Measurements from ENCODE around the gene ROBO2. TPM values are rescaled to one million over a fixed set of nuclear protein-coding genes. Genes with fewer than 3 reads are reported as not detected.

Gene ROBO2
- total and polyA plus RNA-seq, 2 experiments from 2014 or later: 1.5 to 7.8 TPM

DNA sequence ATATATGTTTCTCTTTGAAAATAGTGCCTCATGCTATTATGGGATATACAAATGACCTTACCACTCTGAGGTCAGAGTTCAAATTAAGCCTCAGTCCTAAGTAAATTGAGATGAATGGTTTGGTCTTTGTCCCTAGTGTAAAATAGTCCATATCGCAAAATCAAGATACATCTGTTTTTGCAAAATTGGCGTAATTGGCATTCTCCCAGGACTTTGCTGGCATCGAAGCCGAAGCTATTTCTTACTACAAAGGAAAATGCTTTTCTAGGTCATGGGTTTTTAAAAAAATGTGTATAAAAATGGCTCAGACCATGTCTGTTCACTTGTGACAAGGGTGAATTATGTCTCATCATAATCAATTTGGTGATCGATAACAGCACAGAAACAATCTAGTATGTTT lies 25.9 kb downstream of the ROBO2 start:
- H3K27ac Mint-ChIP-seq: no peak overlapping the region
- no peaks in the 10 kb centered on the region for H4K20me1 ChIP-seq (replicated peaks; ENCODE audit: insufficient read depth)
- no peaks in the 10 kb centered on the region for H3K79me2 ChIP-seq (replicated peaks; ENCODE audit: insufficient read depth)
- no peak overlapping the region for H2AFZ ChIP-seq
- TF ChIP-seq JUNB (IDR thresholded peaks at IDR 0.05; ENCODE audit: unreplicated experiment): no peak
- no peak for DNase-seq (ENCODE audit: low spot score)
- H3K36me3 Mint-ChIP-seq (ENCODE audit: low read depth): peaks cover 10% of the 10 kb centered on the region; the same call in 2 of the 3 replicates
- H3K4me1 ChIP-seq (ENCODE audit: insufficient read depth): peaks cover 3% of the 10 kb centered on the region; the same call in 1 of the 2 replicates
- H3K4me1 Mint-ChIP-seq: peaks cover 14% of the 10 kb centered on the region
- no peaks in the 10 kb centered on the region for H3F3A ChIP-seq (replicated peaks; ENCODE audit: low read depth)
- H3K27me3 Mint-ChIP-seq (ENCODE audit: insufficient read depth, low read depth, poor library complexity): peaks cover 4% of the 10 kb centered on the region
- H3K4me2 ChIP-seq: no peak overlapping the region
- no peak overlapping the region for H3K27ac ChIP-seq (ENCODE audit: low read depth)
- H3K27me3 ChIP-seq (ENCODE audit: insufficient read depth): no peaks in the 10 kb centered on the region
- no peaks in the 10 kb centered on the region for H3K36me3 ChIP-seq (ENCODE audit: insufficient read depth)
- no peak overlapping the region for H3K4me3 Mint-ChIP-seq
- peaks cover 18% of the 10 kb centered on the region for H3K9me3 Mint-ChIP-seq
- H3K9me2 ChIP-seq (ENCODE audit: insufficient read depth): no peaks in the 10 kb centered on the region
- no peak overlapping the region for H3K4me3 ChIP-seq
- ATAC-seq: no peak

DNA sequence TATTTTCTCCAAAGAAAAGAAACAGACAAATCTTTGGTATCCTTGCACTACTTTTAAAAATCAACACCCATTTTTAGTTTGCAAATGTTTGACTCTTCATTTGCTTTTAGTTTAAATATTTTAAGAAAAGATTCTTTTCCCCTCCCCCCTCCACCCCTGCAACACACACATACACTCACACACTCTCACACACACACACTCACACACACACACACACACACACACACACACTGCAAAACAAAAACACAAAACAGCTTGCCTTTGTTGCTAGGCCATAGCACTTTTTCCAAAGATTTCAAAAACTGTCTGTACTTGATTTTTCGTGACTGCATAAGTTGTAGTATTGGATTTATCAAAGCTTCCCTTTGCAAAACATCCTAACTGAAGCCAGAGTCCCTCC lies 26.9 kb downstream of the ROBO2 start:
- no peaks in the 10 kb centered on the region for H3K36me3 ChIP-seq (ENCODE audit: insufficient read depth)
- peak overlapping the region; percentile 82; the same call in 1 of the 2 replicates for H3K27ac Mint-ChIP-seq
- no peaks in the 10 kb centered on the region for H3K9me2 ChIP-seq (ENCODE audit: insufficient read depth)
- no peak overlapping the region for H3K4me3 Mint-ChIP-seq
- no peaks in the 10 kb centered on the region for H4K20me1 ChIP-seq (replicated peaks; ENCODE audit: insufficient read depth)
- H3K27me3 Mint-ChIP-seq (ENCODE audit: insufficient read depth, low read depth, poor library complexity): peaks cover 4% of the 10 kb centered on the region
- H3K36me3 Mint-ChIP-seq (ENCODE audit: low read depth): peaks cover 10% of the 10 kb centered on the region; the same call in 2 of the 3 replicates
- TF ChIP-seq, protein P1, sequence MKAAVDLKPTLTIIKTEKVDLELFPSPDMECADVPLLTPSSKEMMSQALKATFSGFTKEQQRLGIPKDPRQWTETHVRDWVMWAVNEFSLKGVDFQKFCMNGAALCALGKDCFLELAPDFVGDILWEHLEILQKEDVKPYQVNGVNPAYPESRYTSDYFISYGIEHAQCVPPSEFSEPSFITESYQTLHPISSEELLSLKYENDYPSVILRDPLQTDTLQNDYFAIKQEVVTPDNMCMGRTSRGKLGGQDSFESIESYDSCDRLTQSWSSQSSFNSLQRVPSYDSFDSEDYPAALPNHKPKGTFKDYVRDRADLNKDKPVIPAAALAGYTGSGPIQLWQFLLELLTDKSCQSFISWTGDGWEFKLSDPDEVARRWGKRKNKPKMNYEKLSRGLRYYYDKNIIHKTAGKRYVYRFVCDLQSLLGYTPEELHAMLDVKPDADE (IDR thresholded peaks at IDR 0.05): no peak
- TF ChIP-seq JUNB (IDR thresholded peaks at IDR 0.05; ENCODE audit: unreplicated experiment) (no peak), STAT1 (IDR thresholded peaks at IDR 0.05; ENCODE audit: unreplicated experiment) (no peak), EZH2 (IDR thresholded peaks at IDR 0.05; ENCODE audit: low read depth, unreplicated experiment) (no peak), ZNF114 (CRISPR knock-in tag; IDR thresholded peaks at IDR 0.05) (no peak), POLR2AphosphoS5 (IDR thresholded peaks at IDR 0.05; ENCODE audit: low read depth) (no peak)
- ATAC-seq (no peak), DNase-seq (ENCODE audit: low spot score) (no peak)
- H3K4me1 ChIP-seq (ENCODE audit: insufficient read depth): peaks cover 14% of the 10 kb centered on the region
- H2AFZ ChIP-seq: no peak overlapping the region
- H3K4me1 Mint-ChIP-seq: peaks cover 23% of the 10 kb centered on the region
- H3K27ac ChIP-seq (ENCODE audit: low read depth): no peak overlapping the region
- H3K4me2 ChIP-seq: no peak overlapping the region
- no peak overlapping the region for H3K4me3 ChIP-seq
- H3F3A ChIP-seq (replicated peaks; ENCODE audit: low read depth): no peaks in the 10 kb centered on the region
- peaks cover 16% of the 10 kb centered on the region for H3K9me3 Mint-ChIP-seq
- H3K79me2 ChIP-seq (replicated peaks; ENCODE audit: insufficient read depth): no peaks in the 10 kb centered on the region
- H3K27me3 ChIP-seq (ENCODE audit: insufficient read depth): no peaks in the 10 kb centered on the region

DNA sequence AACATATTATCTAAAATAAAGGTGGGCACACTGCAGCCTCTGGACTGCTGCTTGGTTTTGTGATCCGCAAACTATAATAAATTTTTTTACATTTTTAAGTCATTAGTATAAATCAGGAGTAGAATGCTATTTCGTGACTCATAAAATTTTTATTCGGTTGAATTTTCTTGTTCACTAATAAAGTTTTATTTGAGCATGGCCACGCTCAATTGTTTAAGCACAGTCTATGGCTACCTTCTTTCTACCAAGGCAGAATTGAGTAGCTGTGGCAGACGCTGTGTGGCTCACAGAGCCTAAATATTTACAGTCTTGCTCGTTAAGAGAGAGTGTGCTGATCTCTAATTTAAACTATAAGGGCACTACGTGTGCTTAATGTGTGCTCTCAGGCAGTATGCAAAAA lies 28.9 kb downstream of the ROBO2 start:
- Histone ChIP-seq H3K4me1 (ENCODE audit: insufficient read depth) (peaks cover 33% of the 10 kb centered on the region), H3K79me2 (replicated peaks; ENCODE audit: insufficient read depth) (no peaks in the 10 kb centered on the region), H3K9me2 (ENCODE audit: insufficient read depth) (no peaks in the 10 kb centered on the region), H3K27me3 (ENCODE audit: insufficient read depth) (no peaks in the 10 kb centered on the region), H3K4me2 (no peak overlapping the region), H3K27ac (ENCODE audit: low read depth) (no peak overlapping the region), H3K36me3 (ENCODE audit: insufficient read depth) (no peaks in the 10 kb centered on the region), H2AFZ (no peak overlapping the region), H3F3A (replicated peaks; ENCODE audit: low read depth) (no peaks in the 10 kb centered on the region), H4K20me1 (replicated peaks; ENCODE audit: insufficient read depth) (no peaks in the 10 kb centered on the region), H3K4me3 (no peak overlapping the region)
- ATAC-seq: no peak
- Mint-ChIP-seq H3K27me3 (ENCODE audit: insufficient read depth, low read depth, poor library complexity) (peaks cover 4% of the 10 kb centered on the region), H3K27ac (no peak overlapping the region), H3K9me3 (no peaks in the 10 kb centered on the region), H3K36me3 (ENCODE audit: low read depth) (no peaks in the 10 kb centered on the region), H3K4me3 (no peak overlapping the region), H3K4me1 (peaks cover 41% of the 10 kb centered on the region)
- DNase-seq (ENCODE audit: low spot score): no peak
- TF ChIP-seq, protein P2, sequence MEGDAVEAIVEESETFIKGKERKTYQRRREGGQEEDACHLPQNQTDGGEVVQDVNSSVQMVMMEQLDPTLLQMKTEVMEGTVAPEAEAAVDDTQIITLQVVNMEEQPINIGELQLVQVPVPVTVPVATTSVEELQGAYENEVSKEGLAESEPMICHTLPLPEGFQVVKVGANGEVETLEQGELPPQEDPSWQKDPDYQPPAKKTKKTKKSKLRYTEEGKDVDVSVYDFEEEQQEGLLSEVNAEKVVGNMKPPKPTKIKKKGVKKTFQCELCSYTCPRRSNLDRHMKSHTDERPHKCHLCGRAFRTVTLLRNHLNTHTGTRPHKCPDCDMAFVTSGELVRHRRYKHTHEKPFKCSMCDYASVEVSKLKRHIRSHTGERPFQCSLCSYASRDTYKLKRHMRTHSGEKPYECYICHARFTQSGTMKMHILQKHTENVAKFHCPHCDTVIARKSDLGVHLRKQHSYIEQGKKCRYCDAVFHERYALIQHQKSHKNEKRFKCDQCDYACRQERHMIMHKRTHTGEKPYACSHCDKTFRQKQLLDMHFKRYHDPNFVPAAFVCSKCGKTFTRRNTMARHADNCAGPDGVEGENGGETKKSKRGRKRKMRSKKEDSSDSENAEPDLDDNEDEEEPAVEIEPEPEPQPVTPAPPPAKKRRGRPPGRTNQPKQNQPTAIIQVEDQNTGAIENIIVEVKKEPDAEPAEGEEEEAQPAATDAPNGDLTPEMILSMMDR (conservative IDR thresholded peaks at IDR 0.05; ENCODE audit: low read depth in 2 of 2): no peak
- TF ChIP-seq, protein P3, sequence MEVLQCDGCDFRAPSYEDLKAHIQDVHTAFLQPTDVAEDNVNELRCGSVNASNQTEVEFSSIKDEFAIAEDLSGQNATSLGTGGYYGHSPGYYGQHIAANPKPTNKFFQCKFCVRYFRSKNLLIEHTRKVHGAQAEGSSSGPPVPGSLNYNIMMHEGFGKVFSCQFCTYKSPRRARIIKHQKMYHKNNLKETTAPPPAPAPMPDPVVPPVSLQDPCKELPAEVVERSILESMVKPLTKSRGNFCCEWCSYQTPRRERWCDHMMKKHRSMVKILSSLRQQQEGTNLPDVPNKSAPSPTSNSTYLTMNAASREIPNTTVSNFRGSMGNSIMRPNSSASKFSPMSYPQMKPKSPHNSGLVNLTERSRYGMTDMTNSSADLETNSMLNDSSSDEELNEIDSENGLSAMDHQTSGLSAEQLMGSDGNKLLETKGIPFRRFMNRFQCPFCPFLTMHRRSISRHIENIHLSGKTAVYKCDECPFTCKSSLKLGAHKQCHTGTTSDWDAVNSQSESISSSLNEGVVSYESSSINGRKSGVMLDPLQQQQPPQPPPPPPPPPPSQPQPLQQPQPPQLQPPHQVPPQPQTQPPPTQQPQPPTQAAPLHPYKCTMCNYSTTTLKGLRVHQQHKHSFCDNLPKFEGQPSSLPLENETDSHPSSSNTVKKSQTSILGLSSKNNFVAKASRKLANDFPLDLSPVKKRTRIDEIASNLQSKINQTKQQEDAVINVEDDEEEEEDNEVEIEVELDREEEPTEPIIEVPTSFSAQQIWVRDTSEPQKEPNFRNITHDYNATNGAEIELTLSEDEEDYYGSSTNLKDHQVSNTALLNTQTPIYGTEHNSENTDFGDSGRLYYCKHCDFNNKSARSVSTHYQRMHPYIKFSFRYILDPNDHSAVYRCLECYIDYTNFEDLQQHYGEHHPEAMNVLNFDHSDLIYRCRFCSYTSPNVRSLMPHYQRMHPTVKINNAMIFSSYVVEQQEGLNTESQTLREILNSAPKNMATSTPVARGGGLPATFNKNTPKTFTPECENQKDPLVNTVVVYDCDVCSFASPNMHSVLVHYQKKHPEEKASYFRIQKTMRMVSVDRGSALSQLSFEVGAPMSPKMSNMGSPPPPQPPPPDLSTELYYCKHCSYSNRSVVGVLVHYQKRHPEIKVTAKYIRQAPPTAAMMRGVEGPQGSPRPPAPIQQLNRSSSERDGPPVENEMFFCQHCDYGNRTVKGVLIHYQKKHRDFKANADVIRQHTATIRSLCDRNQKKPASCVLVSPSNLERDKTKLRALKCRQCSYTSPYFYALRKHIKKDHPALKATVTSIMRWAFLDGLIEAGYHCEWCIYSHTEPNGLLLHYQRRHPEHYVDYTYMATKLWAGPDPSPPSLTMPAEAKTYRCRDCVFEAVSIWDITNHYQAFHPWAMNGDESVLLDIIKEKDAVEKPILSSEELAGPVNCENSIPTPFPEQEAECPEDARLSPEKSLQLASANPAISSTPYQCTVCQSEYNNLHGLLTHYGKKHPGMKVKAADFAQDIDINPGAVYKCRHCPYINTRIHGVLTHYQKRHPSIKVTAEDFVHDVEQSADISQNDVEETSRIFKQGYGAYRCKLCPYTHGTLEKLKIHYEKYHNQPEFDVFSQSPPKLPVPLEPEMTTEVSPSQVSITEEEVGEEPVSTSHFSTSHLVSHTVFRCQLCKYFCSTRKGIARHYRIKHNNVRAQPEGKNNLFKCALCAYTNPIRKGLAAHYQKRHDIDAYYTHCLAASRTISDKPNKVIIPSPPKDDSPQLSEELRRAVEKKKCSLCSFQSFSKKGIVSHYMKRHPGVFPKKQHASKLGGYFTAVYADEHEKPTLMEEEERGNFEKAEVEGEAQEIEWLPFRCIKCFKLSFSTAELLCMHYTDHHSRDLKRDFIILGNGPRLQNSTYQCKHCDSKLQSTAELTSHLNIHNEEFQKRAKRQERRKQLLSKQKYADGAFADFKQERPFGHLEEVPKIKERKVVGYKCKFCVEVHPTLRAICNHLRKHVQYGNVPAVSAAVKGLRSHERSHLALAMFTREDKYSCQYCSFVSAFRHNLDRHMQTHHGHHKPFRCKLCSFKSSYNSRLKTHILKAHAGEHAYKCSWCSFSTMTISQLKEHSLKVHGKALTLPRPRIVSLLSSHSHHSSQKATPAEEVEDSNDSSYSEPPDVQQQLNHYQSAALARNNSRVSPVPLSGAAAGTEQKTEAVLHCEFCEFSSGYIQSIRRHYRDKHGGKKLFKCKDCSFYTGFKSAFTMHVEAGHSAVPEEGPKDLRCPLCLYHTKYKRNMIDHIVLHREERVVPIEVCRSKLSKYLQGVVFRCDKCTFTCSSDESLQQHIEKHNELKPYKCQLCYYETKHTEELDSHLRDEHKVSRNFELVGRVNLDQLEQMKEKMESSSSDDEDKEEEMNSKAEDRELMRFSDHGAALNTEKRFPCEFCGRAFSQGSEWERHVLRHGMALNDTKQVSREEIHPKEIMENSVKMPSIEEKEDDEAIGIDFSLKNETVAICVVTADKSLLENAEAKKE (CRISPR knock-in tag; IDR thresholded peaks at IDR 0.05): no peak
- TF ChIP-seq STAT1 (IDR thresholded peaks at IDR 0.05; ENCODE audit: unreplicated experiment) (no peak), EZH2 (IDR thresholded peaks at IDR 0.05; ENCODE audit: low read depth, unreplicated experiment) (no peak), ZNF114 (CRISPR knock-in tag; IDR thresholded peaks at IDR 0.05) (no peak)
